ENCODE measurements around the gene JMJD8. TPM values are rescaled to one million over a fixed set of nuclear protein-coding genes. Genes with fewer than 3 reads are reported as not detected.
A peak's percentile ranks its signal among the peaks of the same experiment; 100 is the strongest.

JMJD8 gene
- total RNA-seq, 4 donors from 2014 or later: 22.8 to 81.8 (median 41.0) TPM

DNA sequence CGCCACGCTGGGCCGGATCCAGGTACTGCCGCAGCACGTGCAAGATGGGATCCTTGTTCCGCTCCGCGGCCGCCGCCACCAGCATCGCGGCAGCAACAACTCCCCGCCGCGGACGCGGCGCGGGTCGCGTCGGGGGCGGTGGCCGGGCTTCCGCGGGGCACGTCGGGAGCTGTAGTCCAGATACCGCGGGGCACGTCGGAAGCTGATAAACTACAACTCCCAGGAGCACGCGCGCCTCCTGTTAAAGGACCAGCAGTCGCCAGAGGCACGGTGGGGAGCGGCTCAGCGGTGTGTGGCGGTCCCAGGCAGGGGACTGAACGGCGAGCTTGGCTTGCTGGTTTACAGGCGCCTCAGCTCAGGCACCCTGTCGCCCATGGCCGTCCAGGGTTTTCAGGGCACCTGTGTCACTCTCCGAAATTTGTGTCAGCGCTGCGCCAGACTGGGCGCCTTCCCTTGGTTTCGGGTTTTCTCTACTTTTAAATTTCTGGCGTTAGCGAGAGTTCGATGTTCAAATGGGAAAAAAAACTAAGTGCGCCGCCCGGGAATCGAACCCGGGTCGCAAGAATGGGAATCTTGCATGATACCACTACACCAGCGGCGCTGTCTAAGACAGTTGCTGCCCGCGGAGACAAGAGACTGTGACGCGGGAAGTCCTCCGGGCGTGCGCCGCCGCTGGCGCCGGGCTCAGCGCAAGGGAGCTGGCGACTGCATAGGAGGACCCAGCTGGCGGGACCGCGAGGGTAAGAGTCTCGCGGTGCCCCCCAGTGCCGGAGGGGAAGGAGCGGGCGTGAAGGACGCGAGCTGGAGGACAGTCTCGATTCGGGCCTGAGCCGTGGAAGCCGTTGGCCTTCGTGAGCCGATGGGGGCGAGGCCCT lies 47.7 kb downstream of the JMJD8 start, which contains the start of gene METTL26:
METTL26 (minus strand) TSS at position 100 of the 875 bp plus-strand sequence; CDS start at position 85, 15 bp downstream.
- peak; percentile 66 to 68 for TF ChIP-seq POLR2A (IDR thresholded peaks at IDR 0.05)
- TF ChIP-seq, protein P1, sequence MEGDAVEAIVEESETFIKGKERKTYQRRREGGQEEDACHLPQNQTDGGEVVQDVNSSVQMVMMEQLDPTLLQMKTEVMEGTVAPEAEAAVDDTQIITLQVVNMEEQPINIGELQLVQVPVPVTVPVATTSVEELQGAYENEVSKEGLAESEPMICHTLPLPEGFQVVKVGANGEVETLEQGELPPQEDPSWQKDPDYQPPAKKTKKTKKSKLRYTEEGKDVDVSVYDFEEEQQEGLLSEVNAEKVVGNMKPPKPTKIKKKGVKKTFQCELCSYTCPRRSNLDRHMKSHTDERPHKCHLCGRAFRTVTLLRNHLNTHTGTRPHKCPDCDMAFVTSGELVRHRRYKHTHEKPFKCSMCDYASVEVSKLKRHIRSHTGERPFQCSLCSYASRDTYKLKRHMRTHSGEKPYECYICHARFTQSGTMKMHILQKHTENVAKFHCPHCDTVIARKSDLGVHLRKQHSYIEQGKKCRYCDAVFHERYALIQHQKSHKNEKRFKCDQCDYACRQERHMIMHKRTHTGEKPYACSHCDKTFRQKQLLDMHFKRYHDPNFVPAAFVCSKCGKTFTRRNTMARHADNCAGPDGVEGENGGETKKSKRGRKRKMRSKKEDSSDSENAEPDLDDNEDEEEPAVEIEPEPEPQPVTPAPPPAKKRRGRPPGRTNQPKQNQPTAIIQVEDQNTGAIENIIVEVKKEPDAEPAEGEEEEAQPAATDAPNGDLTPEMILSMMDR (IDR thresholded peaks at IDR 0.05 in 4 of 5, conservative IDR thresholded peaks at IDR 0.05 in 1 of 5): no peak
- H3K4me3 ChIP-seq: peak within 1 kb of the TSS; percentile 81 to 98 (median 96)
- intact Hi-C loops (cut with DNase I; ENCODE audit: low total_unique reads): loop anchor here (1.0 to 2.0 kb wide), 3 partner anchors 25 to 110 kb away; partner anchors contain the start of gene CAPN15
- no peaks in the 10 kb centered on the region for H3K27me3 ChIP-seq
- H3K27ac ChIP-seq: peak within 1 kb of the TSS; percentile 94 to 100 (median 98)
- no peaks in the 10 kb centered on the region for H3K9me3 ChIP-seq
- H3K36me3 ChIP-seq: peaks cover 0 to 8% of the 10 kb centered on the region in 2 donors
- ATAC-seq (peak; percentile 86 to 89), DNase-seq (peak; percentile 94 to 97)
- in situ Hi-C loops (cut with MboI; ENCODE audit: low sequenced_read_pairs in 4 of 4): no loop called here
- peaks cover 11 to 24% of the 10 kb centered on the region in 2 donors for H3K4me1 ChIP-seq

DNA sequence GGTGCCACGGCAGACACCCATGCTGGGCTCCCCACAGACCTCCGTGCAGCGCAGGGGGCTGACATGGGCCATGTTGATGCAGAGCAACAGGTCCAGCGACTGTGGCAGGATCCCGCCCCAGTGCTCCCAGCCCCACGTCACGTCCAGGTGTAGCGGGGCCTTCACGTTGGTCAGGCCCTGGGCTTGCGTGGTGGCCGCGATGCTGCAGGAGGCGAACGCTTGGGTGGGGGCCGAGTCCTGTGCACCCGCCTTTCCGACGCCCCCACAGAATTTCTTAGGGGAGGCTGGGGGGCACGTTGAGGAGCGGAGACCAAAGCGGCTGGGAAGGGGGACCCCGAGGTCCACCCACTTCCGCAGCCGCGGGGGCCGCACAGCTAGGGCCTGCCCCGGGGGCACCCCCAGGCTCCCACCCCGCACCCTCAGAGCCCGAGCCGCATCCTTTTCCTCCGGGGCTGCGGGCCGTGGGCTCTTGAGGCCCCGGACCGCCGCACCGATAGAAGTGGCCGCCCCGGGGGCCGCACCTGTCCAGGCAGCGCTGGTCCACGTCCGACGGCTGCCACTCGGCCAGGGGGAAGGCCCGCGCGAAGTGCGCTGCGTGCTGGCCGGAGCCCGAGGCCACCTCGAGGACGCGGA lies 48.4 kb downstream of the JMJD8 start:
- ATAC-seq: no peak
- TF ChIP-seq POLR2A (IDR thresholded peaks at IDR 0.05): no peak
- TF ChIP-seq, protein P1 (IDR thresholded peaks at IDR 0.05 in 4 of 5, conservative IDR thresholded peaks at IDR 0.05 in 1 of 5): peak in 1 of 5 experiments; percentile 18
- DNase-seq: no peak
- Histone ChIP-seq H3K4me1 (peaks cover 17 to 24% of the 10 kb centered on the region in 2 donors), H3K4me3 (peak overlapping the region; percentile 81 to 98 (median 96)), H3K36me3 (peaks cover 0 to 8% of the 10 kb centered on the region in 2 donors), H3K9me3 (no peaks in the 10 kb centered on the region), H3K27me3 (no peaks in the 10 kb centered on the region), H3K27ac (peak overlapping the region; percentile 94 to 100 (median 98))
- intact Hi-C loops (cut with DNase I; ENCODE audit: low total_unique reads) (loop anchor here (2.0 kb wide), 1 partner anchor 109 kb away; the partner anchor contains the start of gene CAPN15), in situ Hi-C loops (cut with MboI; ENCODE audit: low sequenced_read_pairs in 4 of 4) (no loop called here)

DNA sequence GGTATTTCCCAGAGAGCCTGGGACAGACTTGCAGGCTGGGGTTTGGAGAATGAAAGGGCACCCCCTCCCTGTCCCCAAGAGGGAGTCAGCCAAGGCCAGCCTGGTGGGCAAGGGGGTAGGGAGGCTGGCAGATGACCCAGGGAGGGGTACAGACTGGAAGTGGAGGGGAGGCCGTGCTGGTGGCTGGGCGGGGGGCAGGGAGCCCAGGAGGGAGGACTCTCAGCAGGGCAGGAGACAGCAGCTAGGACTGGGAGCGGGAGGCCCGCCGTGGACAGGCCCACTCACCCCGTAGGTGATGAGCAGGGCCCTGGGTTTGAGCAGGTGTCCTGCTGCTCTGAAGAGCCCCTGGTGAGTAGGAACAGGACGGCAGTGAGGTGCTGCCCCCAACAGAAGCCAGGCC lies 49.1 kb downstream of the JMJD8 start:
- Histone ChIP-seq H3K9me3 (no peaks in the 10 kb centered on the region), H3K4me3 (peak overlapping the region in 2 of 4 donors; percentile 81 to 98), H3K4me1 (peaks cover 18 to 24% of the 10 kb centered on the region in 2 donors), H3K27me3 (no peaks in the 10 kb centered on the region), H3K27ac (peak overlapping the region in 1 of 4 donors; percentile 97), H3K36me3 (peaks cover 0 to 8% of the 10 kb centered on the region in 2 donors)
- DNase-seq (no peak), ATAC-seq (no peak)
- in situ Hi-C loops (cut with MboI; ENCODE audit: low sequenced_read_pairs in 4 of 4): no loop called here
- no peak for TF ChIP-seq POLR2A (IDR thresholded peaks at IDR 0.05)
- TF ChIP-seq, protein P1 (IDR thresholded peaks at IDR 0.05 in 4 of 5, conservative IDR thresholded peaks at IDR 0.05 in 1 of 5): no peak
- intact Hi-C loops (cut with DNase I; ENCODE audit: low total_unique reads): no loop called here

DNA sequence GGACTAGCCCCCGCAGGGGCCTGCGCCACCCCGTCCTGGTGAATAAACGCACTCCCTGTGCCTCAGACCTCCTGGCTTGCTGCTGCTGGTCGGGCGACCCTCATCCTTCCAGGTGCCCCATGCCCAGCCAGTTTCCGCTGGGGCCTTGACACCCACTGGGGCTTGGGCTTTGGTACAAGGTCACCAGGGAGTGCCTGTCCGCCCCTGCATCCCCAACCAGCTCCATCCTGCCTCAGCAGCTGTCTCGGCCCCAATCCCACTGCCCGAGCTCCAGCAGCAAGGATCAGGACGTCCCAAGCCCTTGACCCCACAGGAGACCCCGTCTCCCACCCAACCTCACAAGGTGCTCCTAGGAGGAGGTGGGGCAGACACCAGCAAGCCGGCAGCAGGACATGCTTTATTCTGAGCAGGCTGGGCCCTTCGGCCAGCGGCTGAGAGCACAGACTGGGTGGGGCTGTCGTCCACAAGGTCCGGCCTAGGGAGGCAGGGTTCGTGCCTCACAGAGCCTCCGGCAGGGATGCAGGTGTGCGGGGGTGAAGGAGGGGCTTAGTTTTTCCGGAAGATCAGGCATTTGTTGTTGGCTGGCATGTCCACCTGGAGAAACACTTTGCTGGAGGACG lies 50.0 kb downstream of the JMJD8 start:
- ATAC-seq: no peak
- TF ChIP-seq, protein P1 (IDR thresholded peaks at IDR 0.05 in 4 of 5, conservative IDR thresholded peaks at IDR 0.05 in 1 of 5): no peak
- TF ChIP-seq POLR2A (IDR thresholded peaks at IDR 0.05): no peak
- H3K36me3 ChIP-seq: peaks cover 0 to 8% of the 10 kb centered on the region in 2 donors
- in situ Hi-C loops (cut with MboI; ENCODE audit: low sequenced_read_pairs in 4 of 4): no loop called here
- intact Hi-C loops (cut with DNase I; ENCODE audit: low total_unique reads): no loop called here
- no peaks in the 10 kb centered on the region for H3K27me3 ChIP-seq
- no peak overlapping the region for H3K27ac ChIP-seq
- no peak for DNase-seq
- no peaks in the 10 kb centered on the region for H3K9me3 ChIP-seq
- H3K4me3 ChIP-seq: no peak overlapping the region
- H3K4me1 ChIP-seq: peaks cover 23 to 28% of the 10 kb centered on the region in 2 donors
